PC-3 (cell line): ENCODE measurements around the gene TTLL4. TPM values are rescaled to one million over a fixed set of nuclear protein-coding genes. Genes with fewer than 3 reads are reported as not detected.

Experiments
- ATAC-seq: fragments of 200-7000 bp; cut with Tn5 transposase; 2 replicates; pipeline ENCODE4 v1.9.1; 2020; ENCODE audit warnings: mild to moderate bottlenecking, moderate library complexity
- BruUV-seq: library from RNA; stranded (reverse); fragments of 400-500 nt; replicated peaks from 2 replicates; lab custom pipeline; 2021; lab: Mats Ljungman, UMichigan
- CTCF ChIA-PET: fragments of 300-600 bp; sonication (Branson Sonifier 250); formaldehyde crosslinking; loops from one replicate; lab custom pipeline; 2022; ENCODE audit warnings: antibody characterized with exemption; lab: Charles Lee
- POLR2A ChIA-PET: fragments of 300-600 bp; sonication (Branson Sonifier 250); formaldehyde crosslinking; loops from one replicate; lab custom pipeline; 2022; ENCODE audit warnings: antibody characterized with exemption; ENCODE audit not compliant: unreplicated experiment; lab: Charles Lee
- DNase-seq: peaks from one replicate; pipeline ENCODE4 v3.0.0-alpha.2; 2015
- H2AFZ ChIP-seq: fragments of 300-600 bp; sonication (generic); 2 replicates; pipeline ENCODE4 v1.6.0; 2016; ENCODE audit warnings: antibody characterized with exemption, low read length
- H3F3A ChIP-seq: fragments of 300-600 bp; sonication (generic); one replicate; pipeline ENCODE4 v1.6.0; 2017; ENCODE audit warnings: antibody characterized with exemption, low read length, control low read depth, mild to moderate bottlenecking; ENCODE audit not compliant: unreplicated experiment
- H3K27ac ChIP-seq: fragments of 300-600 bp; sonication (generic); 2 replicates; pipeline ENCODE4 v1.5.1; 2016; ENCODE audit warnings: mild to moderate bottlenecking, low read length
- H3K27me3 ChIP-seq: fragments of 300-600 bp; sonication (generic); 2 replicates; pipeline ENCODE4 v1.6.1; 2016; ENCODE audit warnings: low read length, mixed read lengths
- H3K36me3 ChIP-seq: fragments of 300-600 bp; sonication (generic); 2 replicates; pipeline ENCODE4 v1.6.1; 2016; ENCODE audit warnings: low read depth, mixed run types, low read length, mixed read lengths
- H3K4me1 ChIP-seq: fragments of 300-600 bp; sonication (generic); 2 replicates; pipeline ENCODE4 v1.5.1; 2016; ENCODE audit warnings: low read length; ENCODE audit not compliant: insufficient read depth
- H3K4me2 ChIP-seq: fragments of 300-600 bp; sonication (generic); 2 replicates; pipeline ENCODE4 v1.6.0; 2016; ENCODE audit warnings: low read length
- H3K4me3 ChIP-seq: fragments of 300-600 bp; sonication (generic); 2 replicates; pipeline ENCODE4 v1.5.1; 2016; ENCODE audit warnings: mild to moderate bottlenecking, low read length, mixed read lengths
- H3K79me2 ChIP-seq: fragments of 300-600 bp; sonication (generic); 2 replicates; pipeline ENCODE4 v1.6.1; 2017; ENCODE audit warnings: low read length, mixed read lengths
- H3K9ac ChIP-seq: fragments of 300-600 bp; sonication (generic); 2 replicates; pipeline ENCODE4 v1.6.0; 2016; ENCODE audit warnings: mild to moderate bottlenecking, low read length
- H3K9me2 ChIP-seq: fragments of 300-600 bp; sonication (generic); replicated peaks from 2 replicates; pipeline ENCODE4 v1.6.1; 2016; ENCODE audit warnings: mixed run types, low read length, mixed read lengths
- H3K9me3 ChIP-seq: fragments of 300-600 bp; sonication (generic); 2 replicates; pipeline ENCODE4 v1.6.1; 2016; ENCODE audit warnings: low read length, mixed read lengths
- H4K20me1 ChIP-seq: fragments of 300-600 bp; sonication (generic); 2 replicates; pipeline ENCODE4 v1.6.1; 2016; ENCODE audit warnings: low read length, mixed read lengths
- EZH2 ChIP-seq: fragments of 300-600 bp; sonication (generic); IDR thresholded peaks from one replicate; pipeline ENCODE4 v1.6.1; 2017; ENCODE audit warnings: antibody characterized with exemption, mild to moderate bottlenecking, low read length; ENCODE audit not compliant: unreplicated experiment
- EZH2phosphoT487 ChIP-seq: fragments of 300-600 bp; sonication (generic); IDR thresholded peaks from 2 replicates; pipeline ENCODE4 v1.6.1; 2018; ENCODE audit warnings: mild to moderate bottlenecking, antibody characterized with exemption, low read length, borderline replicate concordance
- intact Hi-C: fragments of 100-400 bp; cut with micrococcal nuclease; formaldehyde crosslinking; loops from 2 replicates; pipeline ENCODE4 v1.9.0; 2023
- total RNA-seq: library from RNA; depleted of rRNA; stranded (reverse); fragments of >200 nt; gene quantifications from 2 replicates; pipeline ENCODE4 v1.2.3, GENCODE V29; 2014
- TF ChIP-seq, protein P1 (sequence below): fragments of 300-600 bp; sonication (generic); conservative IDR thresholded peaks from 2 replicates; pipeline ENCODE4 v1.5.1; 2017; ENCODE audit warnings: antibody characterized with exemption, low read depth, mild to moderate bottlenecking, low read length

The TTLL4 gene
- total RNA-seq, 1 experiment from 2014 or later, result 21.0 TPM

DNA sequence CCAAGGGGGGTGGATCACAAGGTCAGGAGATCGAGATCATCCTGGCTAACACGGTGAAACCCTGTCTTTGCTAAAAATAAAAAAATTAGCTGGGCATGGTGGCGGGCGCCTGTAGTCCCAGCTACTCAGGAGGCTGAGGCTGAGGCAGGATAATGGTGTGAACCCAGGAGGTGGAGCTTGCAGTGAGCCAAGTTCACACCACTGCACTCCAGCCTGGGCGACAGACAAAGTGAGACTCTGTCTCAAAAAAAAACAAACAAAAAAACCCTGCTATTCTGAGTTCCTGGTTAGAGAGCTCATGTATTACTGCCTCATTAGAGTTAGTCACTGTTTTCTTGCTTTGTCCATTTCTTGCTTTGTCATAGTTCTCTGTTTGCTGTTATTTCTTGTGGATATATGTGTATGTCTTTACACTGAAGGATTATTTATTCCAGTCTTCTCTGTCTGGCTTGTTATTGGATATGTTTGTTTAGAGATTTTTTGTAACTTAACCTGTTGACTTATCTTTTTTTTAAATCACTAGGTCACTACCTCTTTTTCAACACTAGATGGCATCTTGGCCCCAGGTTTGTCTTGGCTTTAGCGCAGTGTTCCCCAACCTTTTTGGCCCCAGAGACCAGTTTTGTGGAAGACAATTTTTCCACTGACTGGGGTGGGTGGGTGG is 17.0 kb downstream of the TTLL4 start:
- no peaks in the 10 kb centered on the region for H3K27me3 ChIP-seq
- H3K36me3 ChIP-seq, result peaks cover 4% of the 10 kb centered on the region; the same call in 1 of the 2 replicates
- ChIA-PET POLR2A (interaction anchor here (1.0 kb wide), 1 partner anchor 17 kb away, joined by 4 read pairs; no protein-coding TSS in a partner anchor), CTCF (interaction anchor here (0.5 to 1.0 kb wide), 4 partner anchors 10 to 121 kb away, joined by 3 to 22 read pairs (median 4); partner anchors contain the start of gene PRKAG3)
- DNase-seq, result peak; percentile 65
- no peak overlapping the region for H3K4me2 ChIP-seq
- TF ChIP-seq, protein P1, sequence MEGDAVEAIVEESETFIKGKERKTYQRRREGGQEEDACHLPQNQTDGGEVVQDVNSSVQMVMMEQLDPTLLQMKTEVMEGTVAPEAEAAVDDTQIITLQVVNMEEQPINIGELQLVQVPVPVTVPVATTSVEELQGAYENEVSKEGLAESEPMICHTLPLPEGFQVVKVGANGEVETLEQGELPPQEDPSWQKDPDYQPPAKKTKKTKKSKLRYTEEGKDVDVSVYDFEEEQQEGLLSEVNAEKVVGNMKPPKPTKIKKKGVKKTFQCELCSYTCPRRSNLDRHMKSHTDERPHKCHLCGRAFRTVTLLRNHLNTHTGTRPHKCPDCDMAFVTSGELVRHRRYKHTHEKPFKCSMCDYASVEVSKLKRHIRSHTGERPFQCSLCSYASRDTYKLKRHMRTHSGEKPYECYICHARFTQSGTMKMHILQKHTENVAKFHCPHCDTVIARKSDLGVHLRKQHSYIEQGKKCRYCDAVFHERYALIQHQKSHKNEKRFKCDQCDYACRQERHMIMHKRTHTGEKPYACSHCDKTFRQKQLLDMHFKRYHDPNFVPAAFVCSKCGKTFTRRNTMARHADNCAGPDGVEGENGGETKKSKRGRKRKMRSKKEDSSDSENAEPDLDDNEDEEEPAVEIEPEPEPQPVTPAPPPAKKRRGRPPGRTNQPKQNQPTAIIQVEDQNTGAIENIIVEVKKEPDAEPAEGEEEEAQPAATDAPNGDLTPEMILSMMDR, result peak; percentile 67
- TF ChIP-seq EZH2, result no peak
- TF ChIP-seq EZH2phosphoT487, result no peak
- H3K9me3 ChIP-seq, result no peaks in the 10 kb centered on the region
- H3K4me1 ChIP-seq, result peaks cover 20% of the 10 kb centered on the region
- H3K27ac ChIP-seq, result peak overlapping the region; percentile 6; the same call in 1 of the 2 replicates
- ATAC-seq, result peak; percentile 34
- H3K9ac ChIP-seq, result no peak overlapping the region
- peaks cover 67% of the 10 kb centered on the region for H3K79me2 ChIP-seq
- H3F3A ChIP-seq, result peaks cover 4% of the 10 kb centered on the region
- BruUV-seq, result no TSS peak
- no peak overlapping the region for H3K4me3 ChIP-seq
- no peaks in the 10 kb centered on the region for H4K20me1 ChIP-seq
- H2AFZ ChIP-seq, result no peak overlapping the region
- H3K9me2 ChIP-seq, result no peaks in the 10 kb centered on the region
- intact Hi-C loops, result loop anchor here (1.0 kb wide), 1 partner anchor 120 kb away; no protein-coding TSS in a partner anchor

DNA sequence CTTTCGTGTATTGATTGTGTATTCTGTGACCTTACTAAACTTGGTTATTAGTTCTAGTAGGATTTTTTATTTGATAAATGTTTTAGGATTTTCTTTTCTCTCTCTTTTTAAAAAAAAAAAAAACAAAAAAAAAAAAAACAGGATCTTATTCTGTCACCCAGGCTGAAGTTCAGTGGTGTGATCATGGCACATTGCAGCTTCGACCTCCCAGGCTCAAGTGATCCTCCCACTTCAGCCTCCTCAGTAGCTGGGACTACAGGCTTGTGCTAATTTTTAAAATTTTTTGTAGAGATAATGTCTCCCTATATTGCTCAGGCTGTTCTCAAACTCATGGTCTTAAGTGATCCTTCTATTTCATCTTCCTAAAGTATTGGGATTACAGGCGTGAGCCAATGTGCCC is 19.0 kb downstream of the TTLL4 start:
- Histone ChIP-seq H3F3A (peaks cover 4% of the 10 kb centered on the region), H3K36me3 (peaks cover 4% of the 10 kb centered on the region; the same call in 1 of the 2 replicates), H3K27me3 (no peaks in the 10 kb centered on the region), H2AFZ (no peak overlapping the region), H3K79me2 (peaks cover 69% of the 10 kb centered on the region), H3K27ac (no peak overlapping the region), H3K9me3 (no peaks in the 10 kb centered on the region), H4K20me1 (no peaks in the 10 kb centered on the region), H3K4me3 (no peak overlapping the region), H3K9me2 (no peaks in the 10 kb centered on the region), H3K4me1 (peaks cover 38% of the 10 kb centered on the region), H3K4me2 (no peak overlapping the region), H3K9ac (no peak overlapping the region)
- no peak for ATAC-seq
- TF ChIP-seq, protein P1, result no peak
- no peak for TF ChIP-seq EZH2
- no peak for TF ChIP-seq EZH2phosphoT487
- BruUV-seq, result no TSS peak
- CTCF ChIA-PET, result no interaction called here
- POLR2A ChIA-PET, result no interaction called here
- no peak for DNase-seq
- intact Hi-C loops, result loop anchor here (2.0 kb wide), 1 partner anchor 19 kb away; the partner anchor contains the start of gene TTLL4
